ENCODE data around the gene ITSN2.

DNA sequence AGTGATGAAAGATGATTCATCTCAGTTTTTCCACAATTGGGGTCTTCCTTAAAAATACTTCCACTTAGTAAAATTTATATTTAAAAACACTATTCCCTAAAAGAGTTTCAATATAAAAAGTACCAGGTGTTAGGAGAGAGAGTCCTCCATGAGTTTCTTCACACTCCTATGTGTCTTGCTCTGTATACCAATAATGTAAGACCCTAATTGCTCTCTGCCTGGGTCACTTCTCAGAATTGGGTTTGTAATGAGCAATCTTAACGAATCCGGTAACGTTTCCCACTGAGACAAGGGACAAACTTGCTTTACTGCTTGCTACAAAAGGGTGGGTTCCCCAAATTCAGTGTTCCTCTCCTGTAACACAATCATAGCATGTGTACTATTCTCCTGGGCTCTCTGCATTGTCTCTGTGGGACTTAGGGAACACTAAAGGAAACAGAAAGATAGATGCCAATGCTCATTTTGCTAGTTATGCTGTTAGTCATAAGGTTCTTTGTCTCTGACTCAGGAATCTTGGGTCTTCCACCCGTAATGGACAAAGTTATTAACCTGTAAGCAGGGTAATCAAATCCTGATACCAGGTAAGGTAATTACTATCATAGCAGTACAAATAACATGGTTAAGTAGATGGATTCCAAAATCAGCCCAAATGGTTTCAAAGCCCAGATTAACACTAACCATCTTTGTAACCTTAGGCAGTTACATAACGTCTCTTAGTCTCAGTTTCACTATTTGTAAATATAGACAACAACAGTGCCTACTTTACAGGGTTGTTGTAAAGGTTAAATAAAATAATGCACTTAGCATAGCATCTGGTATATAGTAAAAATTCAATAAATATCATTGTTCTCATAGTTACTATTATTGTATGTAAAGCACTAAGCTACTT, 46.3 kb downstream of the ITSN2 start:
- no peak for TF ChIP-seq EZH2 (IDR thresholded peaks at IDR 0.05)
- TF ChIP-seq, protein P1, sequence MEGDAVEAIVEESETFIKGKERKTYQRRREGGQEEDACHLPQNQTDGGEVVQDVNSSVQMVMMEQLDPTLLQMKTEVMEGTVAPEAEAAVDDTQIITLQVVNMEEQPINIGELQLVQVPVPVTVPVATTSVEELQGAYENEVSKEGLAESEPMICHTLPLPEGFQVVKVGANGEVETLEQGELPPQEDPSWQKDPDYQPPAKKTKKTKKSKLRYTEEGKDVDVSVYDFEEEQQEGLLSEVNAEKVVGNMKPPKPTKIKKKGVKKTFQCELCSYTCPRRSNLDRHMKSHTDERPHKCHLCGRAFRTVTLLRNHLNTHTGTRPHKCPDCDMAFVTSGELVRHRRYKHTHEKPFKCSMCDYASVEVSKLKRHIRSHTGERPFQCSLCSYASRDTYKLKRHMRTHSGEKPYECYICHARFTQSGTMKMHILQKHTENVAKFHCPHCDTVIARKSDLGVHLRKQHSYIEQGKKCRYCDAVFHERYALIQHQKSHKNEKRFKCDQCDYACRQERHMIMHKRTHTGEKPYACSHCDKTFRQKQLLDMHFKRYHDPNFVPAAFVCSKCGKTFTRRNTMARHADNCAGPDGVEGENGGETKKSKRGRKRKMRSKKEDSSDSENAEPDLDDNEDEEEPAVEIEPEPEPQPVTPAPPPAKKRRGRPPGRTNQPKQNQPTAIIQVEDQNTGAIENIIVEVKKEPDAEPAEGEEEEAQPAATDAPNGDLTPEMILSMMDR (IDR thresholded peaks at IDR 0.05) = no peak

Measured in neural progenitor cell (in vitro differentiated cells).